Measurements from ENCODE around the gene ADAMTS12.

Gene ADAMTS12

DNA sequence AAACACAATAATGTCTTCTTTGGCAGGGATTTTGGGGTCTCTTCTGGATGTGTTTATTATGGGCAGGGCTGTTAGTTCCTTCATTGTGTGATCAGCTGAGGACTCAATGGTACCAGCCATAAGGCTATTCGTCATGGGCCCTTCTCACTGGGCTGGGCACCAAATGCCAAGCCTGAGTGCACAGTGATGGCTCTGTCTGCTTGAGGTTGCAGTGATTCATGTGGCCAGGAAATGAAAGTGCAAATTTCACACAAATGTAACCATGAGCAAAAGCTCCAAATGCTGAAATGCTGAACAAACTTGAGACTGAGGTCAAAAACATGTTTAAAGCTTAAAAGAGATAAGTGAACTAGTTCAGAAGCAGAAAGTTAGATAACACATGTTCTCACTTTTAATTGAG lies 260.0 kb downstream of the ADAMTS12 start:
- H3K27me3 Mint-ChIP-seq = no peaks in the 10 kb centered on the region

DNA sequence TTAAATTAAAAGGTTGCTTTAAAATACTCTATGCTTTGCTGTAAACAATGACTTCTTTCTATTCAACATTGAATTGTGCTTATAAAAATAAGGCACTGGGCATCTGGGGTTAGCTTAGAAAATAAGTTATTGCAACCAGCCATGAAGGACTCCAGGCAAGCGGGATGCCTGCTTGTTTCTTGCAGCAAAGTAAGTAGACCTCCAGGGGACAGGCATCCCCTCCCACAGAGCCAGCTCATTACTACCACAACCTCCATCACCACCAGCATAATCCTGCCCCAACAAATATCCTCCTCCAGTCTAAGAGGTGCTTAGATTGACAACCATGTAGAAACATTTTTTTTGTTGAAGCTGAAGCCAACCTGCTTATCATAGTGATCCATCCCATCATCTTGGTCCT lies 260.7 kb downstream of the ADAMTS12 start:
- no peaks in the 10 kb centered on the region for H3K36me3 Mint-ChIP-seq
- no peaks in the 10 kb centered on the region for H3K9me3 Mint-ChIP-seq
- H3K27ac Mint-ChIP-seq = no peak overlapping the region
- no peaks in the 10 kb centered on the region for H3K27me3 Mint-ChIP-seq
- H3K4me1 Mint-ChIP-seq = no peaks in the 10 kb centered on the region
- no peak for ATAC-seq
- H3K4me3 Mint-ChIP-seq = no peak overlapping the region

More for the DNA sequence above, 260.0 kb downstream of the ADAMTS12 start:
- no peak for ATAC-seq
- Mint-ChIP-seq H3K4me1 (no peaks in the 10 kb centered on the region), H3K4me3 (no peak overlapping the region), H3K36me3 (no peaks in the 10 kb centered on the region), H3K9me3 (no peaks in the 10 kb centered on the region), H3K27ac (no peak overlapping the region)

DNA sequence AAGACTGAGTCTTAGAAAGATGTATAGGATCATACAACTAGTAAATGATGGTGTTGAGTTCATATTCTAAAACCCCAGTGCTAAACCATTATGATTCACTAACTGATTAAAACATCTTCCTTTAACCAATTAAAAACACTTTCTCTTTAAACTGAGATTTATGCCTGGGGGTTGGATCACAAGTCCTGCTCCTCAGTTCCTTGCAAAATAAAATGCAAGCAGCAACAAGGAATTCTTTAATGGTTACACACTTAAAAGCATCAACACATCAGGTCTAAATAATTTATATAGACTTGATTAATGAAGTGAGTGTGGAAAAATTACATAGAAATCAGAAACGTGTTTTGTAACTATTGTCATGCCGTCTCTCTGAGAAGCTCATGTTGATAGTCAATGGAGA lies 261.8 kb downstream of the ADAMTS12 start:
- Mint-ChIP-seq H3K4me3 (no peak overlapping the region), H3K4me1 (no peaks in the 10 kb centered on the region), H3K9me3 (no peaks in the 10 kb centered on the region), H3K36me3 (no peaks in the 10 kb centered on the region), H3K27me3 (no peaks in the 10 kb centered on the region), H3K27ac (no peak overlapping the region)
- no peak for ATAC-seq

DNA sequence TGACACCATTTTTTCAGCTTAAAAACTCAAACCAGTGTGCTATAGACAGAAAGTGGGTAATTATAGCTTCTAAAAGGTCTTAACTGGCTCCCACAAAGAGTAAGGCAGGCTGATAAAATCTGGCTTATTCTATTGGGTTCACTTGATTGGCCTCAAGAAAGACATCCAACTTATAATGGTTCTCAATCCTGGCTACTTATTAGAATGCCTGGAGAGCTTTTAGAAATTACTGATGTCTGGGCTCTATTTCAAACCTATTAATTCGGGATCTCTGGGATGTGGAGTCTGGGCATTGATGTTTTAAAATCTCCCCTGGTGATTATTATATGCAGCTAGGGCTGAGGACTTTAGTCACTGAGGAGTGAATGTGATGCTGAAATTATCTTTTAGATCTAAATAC lies 263.0 kb downstream of the ADAMTS12 start:
- Mint-ChIP-seq H3K4me1 (no peaks in the 10 kb centered on the region), H3K27me3 (peaks cover under 1% of the 10 kb centered on the region), H3K27ac (no peak overlapping the region), H3K4me3 (no peak overlapping the region), H3K36me3 (no peaks in the 10 kb centered on the region), H3K9me3 (no peaks in the 10 kb centered on the region)
- no peak for ATAC-seq

DNA sequence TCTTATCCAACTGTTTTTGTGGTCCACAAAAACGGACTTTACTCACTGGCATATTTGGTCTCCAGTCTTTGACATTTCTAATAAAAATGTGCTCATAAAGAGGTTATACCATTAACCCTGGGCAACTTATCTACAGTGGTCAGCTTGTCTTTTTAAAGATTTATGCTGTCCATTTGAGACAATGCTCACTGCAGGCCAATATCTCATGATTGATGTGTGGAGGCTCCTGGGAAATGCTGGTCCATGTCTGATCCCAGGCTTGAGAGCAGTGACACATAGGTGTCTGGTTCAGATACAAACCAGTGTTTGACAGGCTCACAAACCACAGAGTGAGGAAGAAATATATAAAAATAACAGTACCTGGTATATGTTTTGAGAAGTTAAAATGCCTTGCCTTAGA lies 270.3 kb downstream of the ADAMTS12 start:
- no peak for ATAC-seq

DNA sequence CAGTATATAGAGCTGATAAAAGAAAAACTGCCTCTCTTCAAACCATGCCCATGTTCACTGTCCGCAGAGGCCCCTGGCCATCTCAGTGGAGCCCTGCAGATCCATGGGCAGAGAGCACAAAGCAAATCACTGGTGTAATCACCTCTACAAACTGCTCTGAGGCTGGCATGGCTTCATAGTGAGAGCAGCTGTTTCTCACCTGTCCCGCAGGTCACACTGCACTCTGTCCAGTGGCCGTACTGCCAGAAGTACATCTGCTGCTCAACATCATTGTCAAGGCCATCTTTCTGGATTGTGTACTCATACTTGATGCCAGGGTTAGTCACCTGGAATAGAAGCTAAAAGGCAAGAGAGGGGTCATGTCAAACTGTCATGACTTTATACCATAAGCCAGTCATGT lies 277.8 kb downstream of the ADAMTS12 start:
- no peak for ATAC-seq
- no peaks in the 10 kb centered on the region for H3K4me1 Mint-ChIP-seq
- no peaks in the 10 kb centered on the region for H3K9me3 Mint-ChIP-seq
- no peaks in the 10 kb centered on the region for H3K27me3 Mint-ChIP-seq
- H3K36me3 Mint-ChIP-seq = no peaks in the 10 kb centered on the region
- H3K27ac Mint-ChIP-seq = no peak overlapping the region
- H3K4me3 Mint-ChIP-seq = no peak overlapping the region

More for the DNA sequence above, 270.3 kb downstream of the ADAMTS12 start:
- Mint-ChIP-seq H3K27me3 (peaks cover 21% of the 10 kb centered on the region), H3K4me3 (no peak overlapping the region), H3K9me3 (no peaks in the 10 kb centered on the region), H3K27ac (no peak overlapping the region), H3K36me3 (no peaks in the 10 kb centered on the region), H3K4me1 (no peaks in the 10 kb centered on the region)

DNA sequence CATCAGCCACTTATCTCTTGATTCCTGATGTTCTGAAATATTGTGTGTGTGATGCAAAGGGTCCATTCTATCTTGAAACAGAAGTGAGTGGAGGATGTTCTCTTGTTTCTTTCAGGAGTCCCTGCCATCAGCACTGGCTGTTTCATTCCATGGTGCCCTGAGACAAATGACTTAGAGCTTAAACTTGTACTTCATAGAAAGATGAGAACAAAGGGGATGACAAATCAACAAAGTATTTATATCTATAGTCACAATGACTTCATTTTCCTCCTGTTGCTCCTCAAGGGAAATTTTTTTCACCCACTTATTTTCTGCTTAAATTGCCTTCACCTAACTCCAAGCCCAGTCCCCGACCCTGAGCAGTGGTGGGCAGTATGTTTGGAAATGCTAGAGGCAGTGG lies 279.4 kb downstream of the ADAMTS12 start:
- Mint-ChIP-seq H3K4me1 (no peaks in the 10 kb centered on the region), H3K27ac (no peak overlapping the region), H3K36me3 (no peaks in the 10 kb centered on the region), H3K4me3 (no peak overlapping the region), H3K9me3 (no peaks in the 10 kb centered on the region), H3K27me3 (no peaks in the 10 kb centered on the region)
- no peak for ATAC-seq

DNA sequence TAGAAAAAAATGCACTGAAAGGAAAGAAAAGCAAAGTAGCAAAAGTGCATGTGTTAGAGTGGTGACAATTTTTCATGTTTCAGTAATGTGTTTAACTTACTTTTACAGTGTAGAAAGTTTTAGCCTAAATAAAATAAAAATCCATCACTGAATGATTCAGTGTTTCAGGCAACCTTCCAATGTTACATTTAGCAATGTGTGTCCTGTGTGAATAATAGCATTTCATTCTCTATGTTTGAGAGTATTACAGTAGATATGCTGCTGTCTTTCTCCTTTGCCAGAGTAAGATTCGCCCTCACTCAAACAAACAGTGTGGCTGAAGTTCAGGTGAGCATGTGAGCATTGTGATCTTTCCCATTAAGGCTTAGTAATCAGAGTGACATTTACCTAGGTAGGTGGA lies 279.9 kb downstream of the ADAMTS12 start:
- Mint-ChIP-seq H3K27ac (no peak overlapping the region), H3K9me3 (no peaks in the 10 kb centered on the region), H3K4me3 (no peak overlapping the region), H3K27me3 (no peaks in the 10 kb centered on the region), H3K4me1 (no peaks in the 10 kb centered on the region), H3K36me3 (no peaks in the 10 kb centered on the region)
- no peak for ATAC-seq

DNA sequence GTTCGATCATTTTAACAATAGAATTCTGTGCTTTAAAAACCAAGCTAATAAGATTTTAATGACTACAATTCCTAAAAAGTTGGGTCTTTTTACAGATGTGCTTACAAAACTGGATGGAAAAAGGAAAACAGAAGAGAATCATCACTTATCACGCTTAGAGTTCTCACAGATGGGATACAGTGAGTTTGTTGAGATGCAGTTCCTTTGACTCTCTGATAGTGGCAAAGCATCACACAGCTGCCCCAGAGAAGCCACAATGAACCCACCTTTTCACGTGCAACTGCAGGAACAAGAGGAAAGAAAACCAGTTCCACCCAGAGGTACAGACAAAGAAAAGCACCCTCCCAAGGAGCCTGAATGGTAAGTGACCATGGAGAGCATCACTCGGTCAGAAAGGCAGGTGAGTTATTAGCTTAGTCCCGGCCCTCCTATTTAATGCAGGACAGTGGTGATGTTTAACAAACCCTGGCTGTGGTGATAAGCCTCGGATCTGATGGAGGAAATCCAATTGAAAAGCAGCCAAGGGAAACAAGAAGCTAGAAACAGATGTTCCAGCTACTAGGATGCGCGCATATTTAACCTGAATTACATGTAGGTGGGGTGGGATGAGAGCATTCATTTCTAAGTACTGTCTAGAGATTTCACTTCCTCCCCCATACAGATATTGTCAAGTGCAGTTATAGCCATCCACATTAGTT lies 283.3 kb downstream of the ADAMTS12 start:
- no peak for ATAC-seq
- H3K9me3 Mint-ChIP-seq = no peaks in the 10 kb centered on the region
- no peaks in the 10 kb centered on the region for H3K36me3 Mint-ChIP-seq
- no peak overlapping the region for H3K27ac Mint-ChIP-seq
- peaks cover 8% of the 10 kb centered on the region for H3K27me3 Mint-ChIP-seq
- H3K4me1 Mint-ChIP-seq = no peaks in the 10 kb centered on the region
- no peak overlapping the region for H3K4me3 Mint-ChIP-seq

DNA sequence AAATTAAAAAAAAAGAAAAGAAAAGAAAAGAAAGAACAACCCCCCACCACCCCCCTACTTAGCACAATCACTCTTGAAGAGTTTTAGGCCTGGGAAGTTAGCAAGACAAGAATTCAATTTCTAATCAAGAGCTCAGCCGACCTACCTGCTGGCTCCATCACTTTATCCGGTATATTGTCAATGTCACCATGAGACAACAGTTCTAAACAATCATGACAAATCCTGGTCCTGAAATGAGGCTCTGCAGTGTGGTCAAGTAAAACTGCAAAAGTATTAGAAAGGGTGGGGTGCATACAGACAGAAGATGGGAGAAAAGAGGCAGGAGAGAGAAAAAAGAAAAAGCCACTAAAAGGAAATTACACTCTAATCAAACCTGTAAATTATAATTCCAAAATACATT lies 287.3 kb downstream of the ADAMTS12 start:
- no peak overlapping the region for H3K4me3 Mint-ChIP-seq
- H3K27ac Mint-ChIP-seq = no peak overlapping the region
- ATAC-seq = no peak
- H3K4me1 Mint-ChIP-seq = no peaks in the 10 kb centered on the region
- peaks cover 8% of the 10 kb centered on the region for H3K27me3 Mint-ChIP-seq
- no peaks in the 10 kb centered on the region for H3K36me3 Mint-ChIP-seq
- no peaks in the 10 kb centered on the region for H3K9me3 Mint-ChIP-seq

DNA sequence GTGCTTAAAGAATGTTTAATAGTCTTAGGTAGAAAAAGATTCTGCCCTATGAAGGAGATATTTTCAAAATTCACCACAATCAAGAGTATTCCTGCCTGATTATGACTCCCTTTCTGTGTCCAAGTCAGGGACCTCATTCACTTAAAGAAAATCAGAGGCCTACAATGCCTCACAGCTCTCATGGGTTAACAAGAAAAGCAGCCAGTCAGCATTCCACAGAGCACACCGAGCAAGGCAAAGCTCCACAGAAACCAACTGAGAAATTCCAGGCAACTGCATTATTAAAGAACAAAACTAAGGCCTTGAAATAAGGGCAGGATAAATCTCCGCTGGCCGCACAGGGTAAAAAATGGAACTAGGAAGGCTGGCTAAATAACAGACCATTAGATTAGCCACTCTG lies 289.9 kb downstream of the ADAMTS12 start:
- H3K27ac Mint-ChIP-seq = no peak overlapping the region
- no peaks in the 10 kb centered on the region for H3K9me3 Mint-ChIP-seq
- H3K27me3 Mint-ChIP-seq = peaks cover 8% of the 10 kb centered on the region
- H3K4me1 Mint-ChIP-seq = no peaks in the 10 kb centered on the region
- H3K36me3 Mint-ChIP-seq = no peaks in the 10 kb centered on the region
- no peak for ATAC-seq
- H3K4me3 Mint-ChIP-seq = no peak overlapping the region

DNA sequence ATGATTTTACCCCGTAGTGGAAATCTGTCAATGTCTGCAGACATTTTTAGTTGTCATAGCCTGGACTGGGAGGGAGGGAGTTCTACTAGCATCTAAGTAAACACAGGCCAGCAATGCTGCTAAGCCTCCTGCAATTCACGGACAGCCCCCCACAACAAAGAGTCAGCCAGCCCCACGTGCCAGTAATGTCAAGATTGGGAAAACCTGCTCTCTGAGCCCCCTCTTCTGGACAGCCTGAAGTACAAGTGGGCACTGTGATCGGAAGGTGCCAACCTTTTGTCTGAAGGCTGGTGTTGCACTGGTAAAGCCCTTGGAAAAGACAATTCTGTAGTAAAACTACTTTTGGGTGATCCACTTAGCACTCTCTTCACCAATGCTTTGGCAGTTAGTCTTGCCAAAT lies 296.5 kb downstream of the ADAMTS12 start:
- H3K4me3 Mint-ChIP-seq = no peak overlapping the region
- H3K27ac Mint-ChIP-seq = no peak overlapping the region
- no peaks in the 10 kb centered on the region for H3K9me3 Mint-ChIP-seq
- H3K4me1 Mint-ChIP-seq = no peaks in the 10 kb centered on the region
- H3K36me3 Mint-ChIP-seq = no peaks in the 10 kb centered on the region
- ATAC-seq = no peak
- no peaks in the 10 kb centered on the region for H3K27me3 Mint-ChIP-seq

DNA sequence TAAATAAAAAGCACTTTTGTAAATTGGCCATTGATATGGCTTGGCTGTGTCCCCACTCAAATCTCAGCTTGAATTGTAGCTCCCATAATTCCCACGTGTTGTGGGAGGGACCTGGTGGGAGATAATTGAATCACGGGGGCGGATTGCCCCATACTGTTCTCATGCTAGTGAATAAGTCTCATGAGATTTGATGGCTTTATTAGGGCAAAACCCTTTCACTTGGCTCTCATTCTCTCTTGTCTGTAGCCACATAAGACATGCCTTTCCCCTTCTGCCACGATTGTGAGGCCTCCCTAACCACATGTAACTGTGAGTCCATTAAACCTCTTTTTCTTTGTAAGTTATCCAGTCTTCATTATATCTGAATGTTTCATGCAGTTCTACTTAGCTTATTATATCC lies 297.8 kb downstream of the ADAMTS12 start:
- Mint-ChIP-seq H3K4me3 (no peak overlapping the region), H3K4me1 (no peaks in the 10 kb centered on the region), H3K36me3 (no peaks in the 10 kb centered on the region), H3K27ac (no peak overlapping the region), H3K9me3 (no peaks in the 10 kb centered on the region), H3K27me3 (no peaks in the 10 kb centered on the region)
- ATAC-seq = no peak

DNA sequence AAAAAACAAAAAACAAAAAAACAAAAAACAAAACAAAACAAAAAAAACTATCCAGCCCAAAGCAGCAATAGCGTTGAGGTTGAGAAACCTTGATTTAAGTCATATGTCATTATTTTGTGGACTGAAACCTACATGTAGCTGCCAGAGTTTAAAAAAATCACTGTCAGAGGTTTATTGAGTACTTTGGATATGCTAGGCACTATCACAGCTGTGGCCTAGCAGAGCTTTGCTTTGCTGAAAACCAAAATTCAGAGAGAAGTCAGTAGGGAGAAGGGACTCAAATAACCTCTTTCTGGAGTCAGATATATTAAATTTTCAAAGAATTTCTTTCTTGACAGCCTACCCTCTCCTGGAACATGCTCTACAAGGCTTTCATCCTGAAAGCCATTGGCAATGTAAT lies 299.5 kb downstream of the ADAMTS12 start:
- no peak for ATAC-seq
- no peak overlapping the region for H3K4me3 Mint-ChIP-seq
- H3K9me3 Mint-ChIP-seq = no peaks in the 10 kb centered on the region
- H3K27me3 Mint-ChIP-seq = no peaks in the 10 kb centered on the region
- H3K27ac Mint-ChIP-seq = no peak overlapping the region
- H3K4me1 Mint-ChIP-seq = no peaks in the 10 kb centered on the region
- H3K36me3 Mint-ChIP-seq = no peaks in the 10 kb centered on the region

DNA sequence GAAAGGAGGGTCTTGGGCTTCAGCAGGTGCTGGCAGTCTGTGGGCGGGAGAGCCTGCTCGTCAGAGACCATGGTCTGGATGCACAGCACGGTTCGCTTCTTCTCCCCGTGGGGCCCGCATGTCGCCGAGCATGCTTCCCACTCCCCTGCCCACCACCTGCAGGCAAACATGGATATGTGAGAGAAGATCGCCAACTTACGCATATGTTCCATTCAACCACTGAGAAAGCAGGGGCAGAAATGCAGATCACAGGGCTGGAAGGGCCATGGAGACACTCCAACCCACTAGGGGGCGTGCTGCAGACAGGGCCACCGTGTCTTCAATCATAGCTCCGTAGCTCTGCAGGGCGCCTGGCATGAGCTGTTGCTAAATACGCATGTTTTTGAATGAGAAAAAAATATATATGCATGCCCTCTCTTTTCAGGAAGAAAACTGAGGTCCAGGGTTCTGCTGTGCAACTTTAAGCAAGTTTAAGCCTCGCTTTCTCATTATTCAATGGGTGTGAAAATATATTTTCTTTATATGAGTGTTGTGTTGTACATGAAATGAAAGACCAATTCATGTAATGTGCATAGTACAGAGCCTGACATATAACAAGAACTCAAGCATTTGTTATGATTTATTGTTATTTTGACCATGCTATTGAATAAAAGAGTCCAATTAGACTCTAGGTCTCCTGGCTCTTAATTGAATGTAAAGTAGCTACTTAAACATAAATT lies 303.0 kb downstream of the ADAMTS12 start:
- Mint-ChIP-seq H3K36me3 (no peaks in the 10 kb centered on the region), H3K27ac (no peak overlapping the region), H3K9me3 (no peaks in the 10 kb centered on the region), H3K27me3 (no peaks in the 10 kb centered on the region), H3K4me3 (no peak overlapping the region), H3K4me1 (no peaks in the 10 kb centered on the region)
- ATAC-seq = peak; percentile 55

DNA sequence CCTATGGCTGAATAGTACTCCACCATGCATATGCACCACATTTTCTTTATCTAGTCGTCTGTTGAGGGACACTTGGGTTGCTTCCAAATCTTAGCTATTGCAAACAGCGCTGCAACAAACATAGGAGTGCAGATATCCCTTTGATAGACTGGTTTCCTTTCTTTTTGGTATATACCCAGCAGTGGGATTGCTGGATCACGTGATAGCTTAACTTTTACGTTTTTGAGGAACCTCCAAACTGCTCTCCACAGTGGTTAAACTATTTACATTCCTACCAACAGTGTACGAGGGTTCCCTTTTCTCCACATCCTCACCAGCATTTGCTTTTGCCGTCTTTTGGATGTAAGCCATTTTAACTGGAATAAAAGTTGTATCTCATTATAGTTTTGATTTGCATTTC lies 308.5 kb downstream of the ADAMTS12 start:
- ATAC-seq = no peak
- Mint-ChIP-seq H3K4me1 (no peaks in the 10 kb centered on the region), H3K9me3 (peaks cover 13% of the 10 kb centered on the region), H3K4me3 (no peak overlapping the region), H3K27ac (no peak overlapping the region), H3K36me3 (no peaks in the 10 kb centered on the region), H3K27me3 (no peaks in the 10 kb centered on the region)

All from stimulated activated memory B cell treated with anti-CD40 and anti-IgM and Interleukin-4, amounts not matched to agents 10 μg/mL and 1 μg/mL and 100 μg/mL, for 72 hours (primary cell).